Thyroid gland (tissue), 4 donors: ENCODE results near the gene PPP2R5B.

Experiments
- POLR2A ChIP-seq, 2 donors: fragments of 450-650 bp; IDR thresholded peaks; one replicate each; pipeline ENCODE4 v1.6.1; 2017; ENCODE audit warnings: antibody characterized with exemption in 2 of 2, mild to moderate bottlenecking in 2 of 2, moderate library complexity in 1 of 2
- TF ChIP-seq, protein P1 (sequence below), 6 experiments: fragments of 200-600 bp in 3 of 6; fragments of 450-650 bp in 3 of 6; sonication (generic) in 3 of 6; IDR thresholded peaks; one replicate each; pipeline ENCODE4 v1.5.1; 2016 to 2019; ENCODE audit warnings: antibody characterized with exemption in 6 of 6, mild to moderate bottlenecking in 2 of 6, inconsistent platforms in 1 of 6, moderate library complexity in 1 of 6

DNA sequence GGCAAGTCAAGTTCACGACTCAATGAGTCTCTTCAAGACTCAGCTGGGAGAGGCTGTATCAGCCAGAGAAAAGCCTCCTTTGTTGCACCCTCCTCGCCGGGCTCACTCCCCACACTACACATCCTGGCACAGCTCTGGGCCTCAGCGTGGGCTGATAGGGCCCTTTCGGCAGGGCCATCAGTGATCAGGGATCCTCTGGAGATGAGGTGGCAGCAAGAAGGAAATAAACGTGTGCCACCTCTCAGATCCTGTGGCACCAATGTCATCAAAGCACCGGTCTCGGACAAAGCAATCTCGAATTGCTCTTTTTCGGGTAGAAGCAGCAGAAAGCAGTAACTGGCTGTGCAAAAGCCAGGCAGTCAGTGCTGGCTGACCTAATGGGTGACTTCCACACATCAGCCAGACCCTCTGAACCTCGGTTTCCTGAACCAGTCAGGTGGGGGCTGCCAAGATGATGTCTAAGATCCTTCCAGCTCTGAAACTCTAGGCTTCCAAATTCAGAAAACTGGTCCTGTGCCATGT is 48.2 kb upstream of the PPP2R5B start:
- TF ChIP-seq, protein P1, sequence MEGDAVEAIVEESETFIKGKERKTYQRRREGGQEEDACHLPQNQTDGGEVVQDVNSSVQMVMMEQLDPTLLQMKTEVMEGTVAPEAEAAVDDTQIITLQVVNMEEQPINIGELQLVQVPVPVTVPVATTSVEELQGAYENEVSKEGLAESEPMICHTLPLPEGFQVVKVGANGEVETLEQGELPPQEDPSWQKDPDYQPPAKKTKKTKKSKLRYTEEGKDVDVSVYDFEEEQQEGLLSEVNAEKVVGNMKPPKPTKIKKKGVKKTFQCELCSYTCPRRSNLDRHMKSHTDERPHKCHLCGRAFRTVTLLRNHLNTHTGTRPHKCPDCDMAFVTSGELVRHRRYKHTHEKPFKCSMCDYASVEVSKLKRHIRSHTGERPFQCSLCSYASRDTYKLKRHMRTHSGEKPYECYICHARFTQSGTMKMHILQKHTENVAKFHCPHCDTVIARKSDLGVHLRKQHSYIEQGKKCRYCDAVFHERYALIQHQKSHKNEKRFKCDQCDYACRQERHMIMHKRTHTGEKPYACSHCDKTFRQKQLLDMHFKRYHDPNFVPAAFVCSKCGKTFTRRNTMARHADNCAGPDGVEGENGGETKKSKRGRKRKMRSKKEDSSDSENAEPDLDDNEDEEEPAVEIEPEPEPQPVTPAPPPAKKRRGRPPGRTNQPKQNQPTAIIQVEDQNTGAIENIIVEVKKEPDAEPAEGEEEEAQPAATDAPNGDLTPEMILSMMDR (IDR thresholded peaks at IDR 0.05), result no peak
- TF ChIP-seq POLR2A (IDR thresholded peaks at IDR 0.05), result no peak
